Spleen (tissue), 7 donors: ENCODE measurements around the gene PLEKHM2.

Experiments
- POLR2A ChIP-seq, 3 donors: fragments of 450-650 bp; IDR thresholded peaks; one replicate each; pipeline ENCODE4 v1.5.1; 2017; ENCODE audit warnings: antibody characterized with exemption in 3 of 3, mild to moderate bottlenecking in 1 of 3
- TF ChIP-seq, protein P1 (sequence below), 11 experiments: fragments of 200-600 bp in 7 of 11; fragments of 450-650 bp in 4 of 11; sonication (generic) in 4 of 11; IDR thresholded peaks in 8 of 11; conservative IDR thresholded peaks in 3 of 11; 1 replicate in 7 of 11; 2 replicates in 4 of 11; pipeline versions ENCODE4 v1.4.0 to v1.8.0; 2016 to 2021; ENCODE audit warnings: antibody characterized with exemption in 11 of 11, inconsistent platforms in 4 of 11, mild to moderate bottlenecking in 1 of 11
- donor health status: DM: no; HTN: no; CAD: no; lungs with moderate emphysema.
- donor health status: DM: no; HTN: no; CAD: no.
- donor health status: DM: no; HTN: no; CAD: no.

DNA sequence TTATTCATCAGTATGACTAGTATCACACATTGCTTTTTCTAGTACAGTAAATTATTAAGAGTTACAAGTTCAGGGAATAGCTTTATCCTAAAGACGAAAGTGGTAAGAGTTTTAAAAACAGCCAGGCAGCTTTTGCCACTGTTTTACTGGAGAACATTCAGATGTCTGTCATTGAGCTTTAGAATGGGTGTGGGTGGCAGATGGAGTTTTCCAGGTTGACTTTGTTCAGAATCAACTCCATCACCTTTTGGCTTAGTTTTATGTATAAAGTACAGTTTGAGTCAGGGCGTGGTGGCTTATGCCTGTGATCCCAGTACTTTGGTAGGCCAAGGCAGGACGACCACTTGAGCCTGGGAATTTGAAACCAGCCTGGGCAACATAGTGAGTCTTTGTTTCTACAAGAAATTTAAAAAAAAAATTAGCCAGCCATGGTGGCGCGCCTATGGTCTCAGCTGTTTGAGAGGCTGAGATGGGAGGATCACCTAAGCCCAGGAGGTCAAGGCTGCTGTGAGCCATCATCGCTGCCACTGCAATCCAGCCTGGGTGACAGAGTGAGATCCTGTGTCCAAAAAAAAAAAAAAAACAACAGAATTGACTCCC lies 29.9 kb upstream of the PLEKHM2 start:
- TF ChIP-seq, protein P1, sequence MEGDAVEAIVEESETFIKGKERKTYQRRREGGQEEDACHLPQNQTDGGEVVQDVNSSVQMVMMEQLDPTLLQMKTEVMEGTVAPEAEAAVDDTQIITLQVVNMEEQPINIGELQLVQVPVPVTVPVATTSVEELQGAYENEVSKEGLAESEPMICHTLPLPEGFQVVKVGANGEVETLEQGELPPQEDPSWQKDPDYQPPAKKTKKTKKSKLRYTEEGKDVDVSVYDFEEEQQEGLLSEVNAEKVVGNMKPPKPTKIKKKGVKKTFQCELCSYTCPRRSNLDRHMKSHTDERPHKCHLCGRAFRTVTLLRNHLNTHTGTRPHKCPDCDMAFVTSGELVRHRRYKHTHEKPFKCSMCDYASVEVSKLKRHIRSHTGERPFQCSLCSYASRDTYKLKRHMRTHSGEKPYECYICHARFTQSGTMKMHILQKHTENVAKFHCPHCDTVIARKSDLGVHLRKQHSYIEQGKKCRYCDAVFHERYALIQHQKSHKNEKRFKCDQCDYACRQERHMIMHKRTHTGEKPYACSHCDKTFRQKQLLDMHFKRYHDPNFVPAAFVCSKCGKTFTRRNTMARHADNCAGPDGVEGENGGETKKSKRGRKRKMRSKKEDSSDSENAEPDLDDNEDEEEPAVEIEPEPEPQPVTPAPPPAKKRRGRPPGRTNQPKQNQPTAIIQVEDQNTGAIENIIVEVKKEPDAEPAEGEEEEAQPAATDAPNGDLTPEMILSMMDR (IDR thresholded peaks at IDR 0.05 in 8 of 11, conservative IDR thresholded peaks at IDR 0.05 in 3 of 11): no peak
- TF ChIP-seq POLR2A (IDR thresholded peaks at IDR 0.05): no peak
